ENCODE data around the gene HTT-AS. TPM values are rescaled to one million over a fixed set of nuclear protein-coding genes. Genes with fewer than 3 reads are reported as not detected.

Gene HTT-AS
- not detected for polyA plus RNA-seq (2013, experiment 1 of 2)
- not detected for polyA plus RNA-seq (2013, experiment 2 of 2)

DNA sequence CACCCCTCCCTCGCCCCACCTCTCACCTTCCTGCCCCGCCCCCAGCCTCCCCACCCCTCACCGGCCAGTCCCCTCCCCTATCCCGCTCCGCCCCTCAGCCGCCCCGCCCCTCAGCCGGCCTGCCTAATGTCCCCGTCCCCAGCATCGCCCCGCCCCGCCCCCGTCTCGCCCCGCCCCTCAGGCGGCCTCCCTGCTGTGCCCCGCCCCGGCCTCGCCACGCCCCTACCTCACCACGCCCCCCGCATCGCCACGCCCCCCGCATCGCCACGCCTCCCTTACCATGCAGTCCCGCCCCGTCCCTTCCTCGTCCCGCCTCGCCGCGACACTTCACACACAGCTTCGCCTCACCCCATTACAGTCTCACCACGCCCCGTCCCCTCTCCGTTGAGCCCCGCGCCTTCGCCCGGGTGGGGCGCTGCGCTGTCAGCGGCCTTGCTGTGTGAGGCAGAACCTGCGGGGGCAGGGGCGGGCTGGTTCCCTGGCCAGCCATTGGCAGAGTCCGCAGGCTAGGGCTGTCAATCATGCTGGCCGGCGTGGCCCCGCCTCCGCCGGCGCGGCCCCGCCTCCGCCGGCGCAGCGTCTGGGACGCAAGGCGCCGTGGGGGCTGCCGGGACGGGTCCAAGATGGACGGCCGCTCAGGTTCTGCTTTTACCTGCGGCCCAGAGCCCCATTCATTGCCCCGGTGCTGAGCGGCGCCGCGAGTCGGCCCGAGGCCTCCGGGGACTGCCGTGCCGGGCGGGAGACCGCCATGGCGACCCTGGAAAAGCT is at the start of gene HTT-AS, which contains the start of gene HTT:
Gene HTT-AS, minus strand, starts transcription at position 461 of the 768 bp plus-strand sequence.
Gene HTT, plus strand, starts transcription at position 604 of the 768 bp plus-strand sequence. Its CDS starts 145 bp downstream, at position 749.
- Histone ChIP-seq H3K9ac (ENCODE audit: low read depth, low read length) (peak within 1 kb of the TSS; percentile 94), H3K9me3 (ENCODE audit: insufficient read depth, low read depth, low read length) (no peaks in the 10 kb centered on the region), H3K27ac (ENCODE audit: low read depth, low read length) (peak within 1 kb of the TSS; percentile 95), H3K36me3 (ENCODE audit: insufficient read depth, low read length) (no peaks in the 10 kb centered on the region), H3K27me3 (ENCODE audit: insufficient read depth, low read length) (peaks cover 3% of the 10 kb centered on the region; the same call in 1 of the 2 replicates), H3K4me3 (ENCODE audit: low read length) (peak within 1 kb of the TSS; percentile 82), H3K4me1 (ENCODE audit: insufficient read depth, low read length) (peaks cover 11% of the 10 kb centered on the region)
- under 1% methylated on average over 66 of the region's 81 CpGs for WGBS

DNA sequence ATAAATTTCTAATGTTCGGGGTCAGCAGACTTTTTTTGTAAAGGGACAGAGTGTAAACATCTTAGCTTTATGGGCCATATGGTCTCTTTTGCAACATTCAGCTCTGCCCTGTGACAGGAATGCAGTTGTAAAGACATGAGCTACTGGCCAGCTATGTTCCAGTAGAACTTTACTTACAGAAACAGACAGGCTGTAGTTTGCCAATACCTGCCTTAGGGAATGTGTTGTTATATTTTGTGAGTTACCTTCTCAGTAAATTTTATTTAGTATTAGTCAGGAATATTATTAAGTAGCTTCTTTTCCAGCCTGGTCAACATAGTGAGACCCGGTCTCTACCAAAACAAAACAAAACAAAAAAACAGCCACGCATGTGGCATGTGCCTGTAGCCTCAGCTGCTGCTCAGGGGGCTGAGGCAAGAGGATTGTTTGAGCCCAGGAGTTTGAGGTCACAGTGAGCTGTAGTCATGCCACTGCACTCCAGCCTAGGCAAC is 48.9 kb upstream of the HTT-AS start:
- Histone ChIP-seq H3K4me1 (ENCODE audit: insufficient read depth, low read length) (no peaks in the 10 kb centered on the region), H3K36me3 (ENCODE audit: insufficient read depth, low read length) (peaks cover 96% of the 10 kb centered on the region), H3K27ac (ENCODE audit: low read depth, low read length) (no peak overlapping the region), H3K9ac (ENCODE audit: low read depth, low read length) (no peak overlapping the region), H3K9me3 (ENCODE audit: insufficient read depth, low read depth, low read length) (no peaks in the 10 kb centered on the region), H3K4me3 (ENCODE audit: low read length) (no peak overlapping the region), H3K27me3 (ENCODE audit: insufficient read depth, low read length) (no peaks in the 10 kb centered on the region)
- 95% methylated on average over 3 of the region's 3 CpGs for WGBS

DNA sequence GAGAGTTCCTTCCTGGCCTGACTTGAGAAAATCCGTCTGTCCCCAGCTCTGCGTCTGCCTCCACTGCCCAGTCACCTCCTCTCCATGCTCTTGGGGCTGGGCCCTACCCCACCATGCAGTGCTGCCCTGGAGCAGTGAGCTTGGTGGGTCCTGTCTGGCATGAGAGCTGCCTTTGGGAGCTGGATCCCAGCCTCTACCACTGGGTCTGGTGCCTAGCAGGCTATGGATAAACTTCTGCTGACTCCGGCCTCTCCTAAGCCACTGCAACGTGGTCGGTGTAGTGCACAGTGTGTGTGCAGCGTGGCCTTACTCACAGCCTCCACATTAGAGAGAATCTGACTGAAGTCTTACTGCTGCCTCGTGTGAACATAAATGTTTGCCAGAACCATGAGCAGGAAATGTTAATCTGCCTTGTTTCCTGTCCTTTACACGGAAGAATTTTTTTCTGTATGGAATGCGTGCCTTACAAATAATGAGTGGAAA is 47.8 kb upstream of the HTT-AS start:
- peaks cover 96% of the 10 kb centered on the region for H3K36me3 ChIP-seq (ENCODE audit: insufficient read depth, low read length)
- no peak overlapping the region for H3K27ac ChIP-seq (ENCODE audit: low read depth, low read length)
- no peaks in the 10 kb centered on the region for H3K27me3 ChIP-seq (ENCODE audit: insufficient read depth, low read length)
- WGBS: 95% methylated on average over 9 of the region's 9 CpGs
- no peak overlapping the region for H3K9ac ChIP-seq (ENCODE audit: low read depth, low read length)
- H3K4me3 ChIP-seq (ENCODE audit: low read length): no peak overlapping the region
- H3K9me3 ChIP-seq (ENCODE audit: insufficient read depth, low read depth, low read length): no peaks in the 10 kb centered on the region
- no peaks in the 10 kb centered on the region for H3K4me1 ChIP-seq (ENCODE audit: insufficient read depth, low read length)

DNA sequence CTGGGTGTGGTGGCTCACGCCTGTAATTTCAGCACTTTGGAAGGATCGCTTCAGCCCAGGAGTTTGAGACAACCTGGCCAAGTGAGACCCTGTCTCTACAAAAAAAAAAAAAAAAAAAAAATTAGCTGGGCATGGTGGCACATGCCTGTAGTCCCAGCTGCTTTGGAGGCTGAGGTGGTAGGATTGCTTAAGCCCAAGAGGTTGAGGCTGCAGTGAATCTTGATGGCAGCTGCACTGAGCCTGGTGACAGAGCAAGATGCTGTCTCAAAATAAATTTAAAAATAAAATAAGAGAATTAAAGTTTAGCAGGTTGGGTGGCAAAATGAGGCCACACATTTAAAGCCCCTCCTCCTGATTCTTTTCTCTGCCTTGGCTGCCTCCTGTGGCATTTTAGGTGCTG is 47.3 kb upstream of the HTT-AS start:
- no peaks in the 10 kb centered on the region for H3K4me1 ChIP-seq (ENCODE audit: insufficient read depth, low read length)
- no peaks in the 10 kb centered on the region for H3K9me3 ChIP-seq (ENCODE audit: insufficient read depth, low read depth, low read length)
- H3K9ac ChIP-seq (ENCODE audit: low read depth, low read length): no peak overlapping the region
- H3K27me3 ChIP-seq (ENCODE audit: insufficient read depth, low read length): no peaks in the 10 kb centered on the region
- peaks cover 96% of the 10 kb centered on the region for H3K36me3 ChIP-seq (ENCODE audit: insufficient read depth, low read length)
- no peak overlapping the region for H3K27ac ChIP-seq (ENCODE audit: low read depth, low read length)
- no peak overlapping the region for H3K4me3 ChIP-seq (ENCODE audit: low read length)
- WGBS: 100% methylated on average over 2 of the region's 2 CpGs

DNA sequence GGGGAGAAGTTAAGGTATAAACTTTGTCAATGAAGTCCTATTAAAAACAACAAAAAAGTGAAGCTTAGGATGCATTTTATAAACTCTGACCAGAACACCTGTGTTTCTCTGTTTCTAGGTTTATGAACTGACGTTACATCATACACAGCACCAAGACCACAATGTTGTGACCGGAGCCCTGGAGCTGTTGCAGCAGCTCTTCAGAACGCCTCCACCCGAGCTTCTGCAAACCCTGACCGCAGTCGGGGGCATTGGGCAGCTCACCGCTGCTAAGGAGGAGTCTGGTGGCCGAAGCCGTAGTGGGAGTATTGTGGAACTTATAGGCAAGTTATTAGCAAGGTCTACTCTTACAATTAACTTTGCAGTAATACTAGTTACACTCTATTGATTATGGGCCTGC is 46.8 kb upstream of the HTT-AS start:
- no peak overlapping the region for H3K9ac ChIP-seq (ENCODE audit: low read depth, low read length)
- no peaks in the 10 kb centered on the region for H3K4me1 ChIP-seq (ENCODE audit: insufficient read depth, low read length)
- 96% methylated on average over 9 of the region's 9 CpGs for WGBS
- H3K36me3 ChIP-seq (ENCODE audit: insufficient read depth, low read length): peaks cover 96% of the 10 kb centered on the region
- H3K27ac ChIP-seq (ENCODE audit: low read depth, low read length): no peak overlapping the region
- no peaks in the 10 kb centered on the region for H3K27me3 ChIP-seq (ENCODE audit: insufficient read depth, low read length)
- no peaks in the 10 kb centered on the region for H3K9me3 ChIP-seq (ENCODE audit: insufficient read depth, low read depth, low read length)
- H3K4me3 ChIP-seq (ENCODE audit: low read length): no peak overlapping the region

DNA sequence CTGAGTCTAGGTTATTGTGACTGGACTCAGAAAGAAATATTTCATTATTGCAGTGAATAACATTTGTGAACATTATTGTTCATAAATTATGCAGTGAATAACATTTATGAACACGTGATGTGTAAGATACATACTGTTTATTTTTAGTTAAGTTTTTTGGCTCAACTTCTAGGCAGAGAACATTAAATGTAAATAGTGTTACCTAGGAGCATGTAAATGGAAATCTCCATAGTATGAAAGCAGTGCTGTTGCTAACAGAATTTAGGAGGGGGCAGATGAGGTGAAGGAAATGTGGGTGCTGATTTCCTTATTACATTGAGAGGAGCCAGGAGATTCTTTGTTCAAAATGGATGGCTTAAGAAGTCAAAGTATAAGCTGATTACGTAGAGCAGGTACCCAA is 45.1 kb upstream of the HTT-AS start:
- H3K9ac ChIP-seq (ENCODE audit: low read depth, low read length): no peak overlapping the region
- no peaks in the 10 kb centered on the region for H3K27me3 ChIP-seq (ENCODE audit: insufficient read depth, low read length)
- H3K36me3 ChIP-seq (ENCODE audit: insufficient read depth, low read length): peaks cover 96% of the 10 kb centered on the region
- WGBS: 93% methylated on average over 2 of the region's 2 CpGs
- H3K4me1 ChIP-seq (ENCODE audit: insufficient read depth, low read length): no peaks in the 10 kb centered on the region
- H3K27ac ChIP-seq (ENCODE audit: low read depth, low read length): no peak overlapping the region
- no peaks in the 10 kb centered on the region for H3K9me3 ChIP-seq (ENCODE audit: insufficient read depth, low read depth, low read length)
- no peak overlapping the region for H3K4me3 ChIP-seq (ENCODE audit: low read length)

DNA sequence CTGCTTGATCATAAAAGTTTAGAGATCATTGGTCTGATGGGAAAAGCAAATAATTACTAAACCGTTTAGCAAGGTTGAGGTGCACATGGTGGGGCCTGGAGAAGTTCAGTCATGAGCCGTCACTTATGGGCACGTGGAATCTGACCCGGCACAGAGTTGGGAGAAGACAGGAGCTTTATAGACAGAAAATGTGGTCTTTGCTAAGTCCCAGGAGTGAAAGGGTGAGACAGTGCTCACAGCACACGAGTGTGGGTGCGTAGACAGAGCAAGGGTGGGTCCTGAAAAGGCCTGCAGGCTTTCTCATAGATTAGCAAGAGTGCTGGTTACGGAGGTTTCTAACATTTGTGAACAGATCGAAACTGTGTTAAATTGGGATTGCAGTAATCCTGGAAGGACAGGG is 44.0 kb upstream of the HTT-AS start:
- no peak overlapping the region for H3K4me3 ChIP-seq (ENCODE audit: low read length)
- WGBS: 96% methylated on average over 8 of the region's 8 CpGs
- H3K9me3 ChIP-seq (ENCODE audit: insufficient read depth, low read depth, low read length): no peaks in the 10 kb centered on the region
- peaks cover 98% of the 10 kb centered on the region for H3K36me3 ChIP-seq (ENCODE audit: insufficient read depth, low read length)
- H3K9ac ChIP-seq (ENCODE audit: low read depth, low read length): no peak overlapping the region
- H3K27me3 ChIP-seq (ENCODE audit: insufficient read depth, low read length): no peaks in the 10 kb centered on the region
- H3K4me1 ChIP-seq (ENCODE audit: insufficient read depth, low read length): no peaks in the 10 kb centered on the region
- no peak overlapping the region for H3K27ac ChIP-seq (ENCODE audit: low read depth, low read length)

DNA sequence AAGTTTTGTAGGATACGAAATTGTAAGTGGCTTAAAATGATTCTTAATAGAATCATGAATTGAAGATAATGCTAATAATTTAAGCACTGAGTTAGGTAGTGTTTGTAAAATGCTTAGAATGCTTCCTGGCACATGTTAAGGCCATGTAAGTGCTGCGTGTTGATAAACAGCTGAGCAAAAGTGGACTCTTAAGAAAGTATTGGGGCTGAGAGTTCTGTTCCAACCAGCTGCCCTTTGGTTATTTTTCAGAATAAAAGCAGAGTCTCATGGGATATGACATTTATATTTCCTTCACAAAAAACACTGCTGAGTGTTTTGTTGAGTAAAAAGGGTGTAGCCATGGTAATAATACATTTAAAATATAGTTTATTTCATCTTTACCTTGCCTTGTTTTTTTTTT is 42.6 kb upstream of the HTT-AS start:
- Histone ChIP-seq H3K27me3 (ENCODE audit: insufficient read depth, low read length) (no peaks in the 10 kb centered on the region), H3K4me3 (ENCODE audit: low read length) (no peak overlapping the region), H3K9ac (ENCODE audit: low read depth, low read length) (no peak overlapping the region), H3K4me1 (ENCODE audit: insufficient read depth, low read length) (no peaks in the 10 kb centered on the region), H3K27ac (ENCODE audit: low read depth, low read length) (no peak overlapping the region), H3K9me3 (ENCODE audit: insufficient read depth, low read depth, low read length) (no peaks in the 10 kb centered on the region), H3K36me3 (ENCODE audit: insufficient read depth, low read length) (peaks cover 98% of the 10 kb centered on the region)
- 91% methylated on average over 2 of the region's 2 CpGs for WGBS

DNA sequence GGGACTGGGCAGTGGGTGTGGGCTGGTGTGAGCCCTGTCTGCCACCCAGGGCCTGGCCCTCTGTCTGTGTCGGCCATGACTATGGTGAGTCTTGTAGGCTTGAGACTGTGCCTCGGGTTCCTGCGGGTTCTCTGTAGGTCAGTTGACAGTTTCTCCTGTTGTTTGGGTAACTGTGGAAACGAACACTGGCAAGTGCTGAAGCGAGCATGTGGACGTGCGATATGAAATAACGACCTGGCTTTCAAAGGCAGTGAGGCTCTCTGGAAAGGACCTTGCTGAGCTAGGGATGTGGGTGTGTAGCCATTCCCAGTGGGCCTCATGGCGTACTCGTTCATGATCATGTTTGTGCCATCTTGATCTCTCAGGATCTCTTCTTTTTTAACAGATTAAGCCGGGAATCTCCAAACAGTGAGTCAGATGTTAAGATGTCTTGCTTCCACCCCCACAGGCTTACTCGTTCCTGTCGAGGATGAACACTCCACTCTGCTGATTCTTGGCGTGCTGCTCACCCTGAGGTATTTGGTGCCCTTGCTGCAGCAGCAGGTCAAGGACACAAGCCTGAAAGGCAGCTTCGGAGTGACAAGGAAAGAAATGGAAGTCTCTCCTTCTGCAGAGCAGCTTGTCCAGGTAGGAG is 41.4 kb upstream of the HTT-AS start:
- no peak overlapping the region for H3K4me3 ChIP-seq (ENCODE audit: low read length)
- H3K4me1 ChIP-seq (ENCODE audit: insufficient read depth, low read length): no peaks in the 10 kb centered on the region
- WGBS: 96% methylated on average over 15 of the region's 15 CpGs
- H3K9me3 ChIP-seq (ENCODE audit: insufficient read depth, low read depth, low read length): no peaks in the 10 kb centered on the region
- H3K36me3 ChIP-seq (ENCODE audit: insufficient read depth, low read length): peaks cover 98% of the 10 kb centered on the region
- H3K9ac ChIP-seq (ENCODE audit: low read depth, low read length): no peak overlapping the region
- H3K27ac ChIP-seq (ENCODE audit: low read depth, low read length): no peak overlapping the region
- H3K27me3 ChIP-seq (ENCODE audit: insufficient read depth, low read length): no peaks in the 10 kb centered on the region

DNA sequence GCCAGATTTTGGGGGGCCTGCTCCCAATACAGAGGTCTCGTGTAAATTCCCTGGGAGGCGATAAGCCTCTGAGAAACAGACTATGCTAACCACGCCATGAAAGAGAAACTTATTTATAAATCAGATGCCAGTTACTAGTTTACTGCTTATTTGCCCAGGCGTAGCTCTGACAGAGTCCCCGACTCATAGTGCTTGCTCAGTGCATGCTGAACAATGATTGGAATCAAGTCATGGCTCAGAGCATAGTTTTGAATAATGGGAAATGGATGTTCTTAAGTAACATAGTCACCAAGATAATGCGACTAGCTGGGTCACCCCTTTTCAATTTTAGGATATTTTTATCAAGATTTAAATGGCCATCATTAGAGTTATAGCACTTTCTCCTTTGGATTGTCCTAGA is 40.0 kb upstream of the HTT-AS start:
- Histone ChIP-seq H3K27me3 (ENCODE audit: insufficient read depth, low read length) (no peaks in the 10 kb centered on the region), H3K36me3 (ENCODE audit: insufficient read depth, low read length) (peaks cover 98% of the 10 kb centered on the region), H3K9ac (ENCODE audit: low read depth, low read length) (no peak overlapping the region), H3K4me1 (ENCODE audit: insufficient read depth, low read length) (no peaks in the 10 kb centered on the region), H3K9me3 (ENCODE audit: insufficient read depth, low read depth, low read length) (no peaks in the 10 kb centered on the region), H3K27ac (ENCODE audit: low read depth, low read length) (no peak overlapping the region), H3K4me3 (ENCODE audit: low read length) (no peak overlapping the region)
- WGBS: 93% methylated on average over 5 of the region's 6 CpGs
